HG03354 (cell line): Measurements from ENCODE around the gene KCTD18.

Source experiments
- ATAC-seq: cut with Tn5 transposase; IDR thresholded peaks from one replicate; pipeline ENCODE4 v1.9.1; 2021; ENCODE audit warnings: mild to moderate bottlenecking; ENCODE audit not compliant: unreplicated experiment, poor library complexity, severe bottlenecking

Gene KCTD18

DNA sequence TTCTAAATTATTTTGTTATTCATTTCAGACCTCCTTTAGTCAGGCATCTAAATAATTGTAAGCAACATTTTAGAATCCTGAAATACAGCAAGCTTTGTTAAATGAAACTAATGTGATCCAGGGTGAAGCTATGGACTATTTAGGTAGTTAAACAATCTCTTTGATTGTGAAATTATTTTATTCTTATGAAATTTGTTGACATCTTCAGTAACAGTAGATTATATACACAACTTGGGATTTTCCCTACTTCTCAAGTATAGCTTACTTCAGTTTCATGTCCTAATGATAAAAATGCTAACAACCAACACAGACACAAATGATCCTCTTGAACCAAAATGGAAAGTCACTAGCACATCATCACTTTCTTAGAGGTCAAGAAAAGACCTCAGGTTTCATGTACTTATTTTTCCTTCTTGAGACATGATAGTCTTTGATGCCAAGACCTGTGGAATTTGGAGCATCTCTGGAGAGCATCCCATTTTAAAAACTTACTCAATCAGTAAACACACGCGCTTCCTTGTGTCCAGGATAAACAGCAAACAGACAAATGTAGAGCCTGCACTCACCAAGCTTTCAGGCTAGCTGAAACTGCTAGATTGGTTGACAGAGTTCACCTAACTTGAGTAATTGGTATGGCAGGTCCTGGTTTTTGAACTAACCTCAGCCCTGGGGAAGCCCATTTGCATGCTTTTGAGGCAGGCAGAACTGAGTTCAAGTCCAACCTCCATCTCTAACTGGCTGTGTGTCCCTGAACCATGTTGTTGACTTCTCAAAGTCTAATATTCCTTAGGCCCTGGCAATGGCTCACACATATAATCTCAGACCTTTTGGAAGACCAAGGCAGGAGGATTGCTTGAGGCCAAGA, 47.8 kb downstream of the KCTD18 start:
- no peak for ATAC-seq

DNA sequence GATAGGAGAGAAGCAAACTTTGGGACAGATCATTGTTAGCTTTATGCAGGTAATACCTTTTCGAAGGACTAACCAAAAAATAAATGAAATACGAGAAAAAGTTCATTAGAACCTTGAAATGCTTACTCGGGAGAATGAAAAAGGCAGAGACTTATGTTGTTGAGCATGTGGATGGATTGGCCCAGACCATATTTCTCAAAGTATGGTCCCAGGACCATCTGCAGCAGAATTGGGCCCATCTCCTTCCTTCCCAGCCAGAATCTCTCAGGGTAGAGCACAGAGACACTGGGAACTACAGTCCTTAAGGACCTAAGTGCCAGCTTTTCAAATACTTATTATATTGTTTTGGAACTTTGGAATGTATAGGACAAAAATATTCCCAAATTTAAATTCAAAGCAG, 50.8 kb downstream of the KCTD18 start:
- ATAC-seq: no peak

DNA sequence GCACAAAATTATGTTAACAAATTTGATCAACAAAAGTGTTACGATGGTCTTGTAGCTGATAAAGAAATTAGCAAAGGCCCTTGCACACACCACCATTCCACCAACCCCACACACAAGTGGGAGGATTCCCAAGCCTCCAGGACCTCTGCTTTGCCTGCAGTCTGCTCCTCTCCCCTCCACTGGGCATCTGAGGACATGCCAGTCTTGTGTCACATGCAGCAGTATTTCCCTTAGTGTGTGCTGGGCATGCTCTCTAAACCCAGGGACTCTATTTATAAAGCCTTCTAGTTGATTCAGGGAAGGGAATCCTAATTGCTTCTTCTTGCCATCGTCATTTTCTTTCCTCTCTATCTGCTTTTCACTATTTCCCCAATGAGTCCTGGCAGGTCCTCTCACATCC, 53.3 kb downstream of the KCTD18 start:
- no peak for ATAC-seq

DNA sequence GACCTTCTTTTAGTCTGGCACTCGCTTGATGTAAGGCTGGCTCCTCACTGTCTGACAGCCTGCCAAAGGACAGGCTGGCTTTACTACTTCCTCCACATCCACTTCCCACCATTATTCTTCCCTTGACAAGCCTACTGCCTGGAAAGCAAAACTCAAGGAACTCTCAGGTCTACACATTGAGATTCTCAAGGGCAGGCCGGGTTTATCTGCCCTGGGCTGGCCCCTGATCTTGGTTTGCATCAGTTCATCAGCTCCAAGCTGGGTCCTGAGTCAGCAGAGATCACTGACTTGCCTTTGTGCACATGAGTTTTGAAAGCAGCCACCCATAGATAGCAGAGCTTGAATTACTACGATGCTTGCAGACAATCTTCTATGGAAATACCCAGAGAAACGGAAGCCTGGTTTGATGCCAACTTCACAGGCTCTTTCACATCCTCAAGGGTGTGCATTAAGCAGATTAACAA, 53.9 kb downstream of the KCTD18 start:
- ATAC-seq: peak; percentile 53

DNA sequence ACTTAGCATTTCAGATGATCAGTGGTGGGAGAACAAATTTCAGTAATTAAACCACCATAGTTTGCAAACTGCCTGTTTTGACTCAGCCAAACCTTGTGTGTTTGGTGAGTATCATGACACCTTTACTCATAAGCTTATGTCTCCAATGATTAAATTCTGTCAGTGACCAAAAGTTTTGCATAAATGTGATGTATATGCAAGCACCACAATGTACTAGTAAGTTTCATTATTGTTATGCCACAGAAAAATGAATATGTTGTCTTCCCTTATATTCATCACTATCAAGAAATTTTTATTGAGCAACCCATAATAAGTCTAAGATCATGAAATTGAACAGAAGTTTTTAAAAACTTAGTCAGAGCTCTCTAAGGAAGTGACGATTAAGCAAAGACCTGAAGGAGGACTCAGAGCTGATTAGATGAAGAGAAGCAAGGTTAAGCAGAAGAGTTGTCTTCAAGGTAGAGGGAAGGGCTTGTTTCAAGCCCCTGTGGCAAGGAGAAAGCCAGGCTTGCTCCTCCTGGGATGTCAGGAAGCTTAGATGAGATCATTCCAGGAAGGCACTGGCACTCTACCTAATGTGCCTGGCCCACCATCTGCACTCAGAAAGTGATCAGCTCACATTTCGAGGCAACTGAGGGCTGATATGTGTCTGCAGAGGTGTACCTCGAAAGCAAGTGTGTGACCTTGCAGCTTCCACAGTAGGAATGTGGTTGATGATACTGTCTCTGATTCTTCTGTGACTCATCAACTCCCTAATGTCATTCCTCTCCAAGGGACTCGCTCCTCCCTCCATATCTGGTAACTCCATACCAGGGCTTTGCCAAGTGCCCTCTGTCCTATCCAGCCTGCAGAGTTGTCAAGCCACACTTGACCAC, 54.7 kb downstream of the KCTD18 start:
- peak; percentile 91 for ATAC-seq

DNA sequence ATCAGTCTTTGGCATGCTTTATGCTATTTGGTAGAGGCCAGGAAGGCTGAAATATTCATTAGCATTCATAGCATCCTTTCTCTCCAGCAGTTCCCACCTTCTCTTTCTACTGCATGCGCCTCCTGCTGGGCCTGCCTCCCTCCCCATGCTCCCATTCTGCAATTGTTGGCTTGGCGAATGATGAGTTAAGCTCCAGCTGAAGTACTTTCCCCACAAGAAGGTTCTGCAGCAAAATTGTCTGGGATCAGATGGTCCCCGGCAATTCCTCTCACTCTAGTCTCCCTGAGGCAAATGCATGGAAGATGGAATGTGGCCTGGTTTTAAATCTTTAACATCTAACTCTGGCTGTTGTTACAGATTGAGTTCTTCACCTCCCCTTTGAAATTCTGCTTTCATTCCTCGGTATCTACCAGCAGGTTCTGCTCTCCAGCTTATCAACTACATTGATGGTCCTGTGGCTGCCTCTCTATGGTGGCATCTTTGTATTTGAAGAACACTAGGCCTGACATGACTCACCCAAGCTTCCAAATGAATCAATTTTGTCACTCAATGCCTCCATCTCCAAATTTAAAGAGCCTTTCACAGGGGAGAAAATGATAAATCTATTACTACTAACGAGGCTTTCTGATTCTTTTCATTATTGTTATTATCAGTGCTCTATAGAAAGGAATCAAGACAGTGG, 55.9 kb downstream of the KCTD18 start:
- no peak for ATAC-seq

DNA sequence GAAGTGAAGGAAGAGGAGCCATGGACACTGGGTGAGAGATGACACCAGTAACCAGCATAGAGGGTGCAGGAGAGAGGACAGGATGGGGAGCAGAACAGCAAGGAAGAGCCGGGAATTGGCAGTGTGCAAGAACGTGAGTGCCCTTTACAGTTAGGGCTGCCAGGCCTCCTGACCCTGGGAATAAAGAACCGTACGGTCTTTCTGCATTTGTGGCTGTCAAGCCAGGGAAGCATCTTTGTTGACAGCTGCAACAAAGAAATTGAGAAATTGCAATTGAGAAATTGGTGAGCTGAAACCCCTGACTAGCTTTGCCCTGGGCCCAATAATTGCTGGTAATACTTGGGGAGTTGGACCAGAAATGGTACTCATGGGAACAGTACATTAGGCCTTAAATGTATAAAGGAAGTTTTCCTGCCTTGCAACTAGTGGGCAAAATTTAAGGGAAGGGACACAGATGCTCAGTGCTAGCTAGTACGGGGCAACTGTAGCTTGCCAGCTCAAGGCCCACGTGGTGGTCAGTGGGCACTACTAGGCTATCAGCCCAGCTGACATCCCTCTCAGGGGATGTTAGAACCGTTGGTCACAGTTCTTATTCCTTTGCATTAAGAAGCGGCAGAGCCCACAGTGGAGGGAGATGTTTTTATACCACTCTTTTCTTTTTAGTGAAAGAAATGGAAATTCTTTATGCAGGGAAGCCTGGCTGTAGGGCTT, 56.6 kb downstream of the KCTD18 start:
- no peak for ATAC-seq

DNA sequence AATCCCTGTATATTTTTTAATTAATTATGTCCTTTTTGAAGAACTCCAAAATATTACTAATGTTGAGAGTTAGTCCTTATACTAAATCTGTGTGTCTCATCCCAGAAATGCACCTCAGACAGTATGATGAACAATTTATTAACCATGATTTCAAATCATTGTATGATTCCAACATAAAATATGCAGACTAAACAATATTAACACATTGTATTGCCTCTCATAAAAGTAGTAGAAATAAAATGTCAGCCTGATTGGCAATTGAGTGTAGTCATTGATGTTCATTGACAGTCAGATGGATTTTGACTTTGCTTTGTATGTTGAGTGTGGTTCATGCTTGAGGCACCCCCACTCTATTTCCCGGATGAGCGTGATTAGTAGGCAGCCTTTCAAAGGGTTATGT, 57.5 kb downstream of the KCTD18 start:
- no peak for ATAC-seq

DNA sequence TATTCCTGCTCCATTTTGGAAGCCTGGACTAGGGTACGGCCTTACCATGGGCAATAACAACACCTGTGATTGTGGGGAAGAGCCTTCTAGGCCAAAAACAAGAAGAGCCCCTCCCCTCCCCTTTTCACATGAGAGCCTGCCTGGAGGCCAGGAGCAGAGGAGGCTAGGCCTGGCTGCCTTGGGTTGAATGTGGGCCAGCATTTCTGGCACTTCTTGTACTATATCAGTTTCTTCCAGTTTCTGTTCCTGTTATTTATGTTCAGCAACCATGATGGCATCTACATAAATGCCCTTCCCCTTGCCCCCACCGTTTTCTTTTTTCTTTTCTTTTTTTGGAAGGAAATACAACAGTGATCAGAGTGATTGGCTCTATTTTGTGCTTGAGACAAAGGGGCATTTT, 58.4 kb downstream of the KCTD18 start:
- ATAC-seq: no peak

DNA sequence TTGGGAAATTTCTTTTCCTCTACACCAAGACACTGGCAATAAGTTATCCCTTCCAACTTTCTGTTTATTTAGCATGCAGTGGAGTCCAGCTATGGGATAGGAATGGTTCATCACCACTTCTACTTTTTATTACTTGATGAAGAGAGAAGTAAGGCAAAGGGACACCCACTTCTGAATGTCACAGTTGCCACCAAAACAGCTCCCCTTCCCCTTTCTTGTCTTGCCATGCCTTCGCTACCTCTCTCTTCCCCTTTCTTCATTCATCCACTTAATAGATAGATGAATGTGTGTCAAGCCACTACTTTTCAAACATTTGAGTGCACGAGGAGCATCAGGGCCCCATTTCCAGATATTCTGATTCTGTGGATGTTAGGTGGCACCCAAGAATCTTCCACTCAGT, 59.6 kb downstream of the KCTD18 start:
- ATAC-seq: no peak

DNA sequence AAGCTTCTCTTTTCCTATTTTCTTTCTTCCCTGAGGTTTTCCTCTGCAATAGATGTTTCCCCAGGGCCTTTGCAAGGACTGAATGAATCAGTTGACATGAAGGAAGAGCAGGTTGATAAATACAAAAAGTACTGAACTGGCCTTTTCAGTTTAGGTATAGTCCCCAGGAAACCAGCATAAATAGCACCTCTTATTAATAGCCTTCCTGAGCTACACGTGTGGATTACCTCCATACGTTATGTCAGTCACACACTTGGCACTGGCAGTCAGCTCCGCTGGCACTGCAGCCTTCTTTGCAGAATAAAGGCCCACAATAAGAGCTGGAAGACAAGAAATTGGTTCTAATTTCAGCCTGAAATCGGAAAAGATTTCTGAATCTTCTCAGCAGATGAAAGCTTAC, 60.7 kb downstream of the KCTD18 start:
- no peak for ATAC-seq

DNA sequence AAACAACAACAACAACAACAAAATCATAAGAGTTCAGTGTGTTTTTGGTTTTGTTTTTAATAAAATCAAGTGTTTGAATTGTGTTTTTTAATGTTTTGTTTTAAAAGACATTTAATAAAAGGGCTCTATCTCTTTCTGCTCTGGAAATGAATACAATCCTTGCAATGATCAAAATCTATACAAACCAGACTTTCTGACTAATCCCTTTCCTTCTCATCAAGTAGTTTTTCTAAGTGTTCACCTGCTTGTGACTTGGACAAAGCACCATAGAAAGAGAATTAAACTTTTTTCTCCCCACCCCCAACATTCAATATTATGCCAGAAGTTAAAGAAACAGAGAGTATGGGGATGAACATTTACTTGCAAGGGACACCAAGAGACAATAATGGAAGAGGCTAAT, 61.4 kb downstream of the KCTD18 start:
- ATAC-seq: no peak

DNA sequence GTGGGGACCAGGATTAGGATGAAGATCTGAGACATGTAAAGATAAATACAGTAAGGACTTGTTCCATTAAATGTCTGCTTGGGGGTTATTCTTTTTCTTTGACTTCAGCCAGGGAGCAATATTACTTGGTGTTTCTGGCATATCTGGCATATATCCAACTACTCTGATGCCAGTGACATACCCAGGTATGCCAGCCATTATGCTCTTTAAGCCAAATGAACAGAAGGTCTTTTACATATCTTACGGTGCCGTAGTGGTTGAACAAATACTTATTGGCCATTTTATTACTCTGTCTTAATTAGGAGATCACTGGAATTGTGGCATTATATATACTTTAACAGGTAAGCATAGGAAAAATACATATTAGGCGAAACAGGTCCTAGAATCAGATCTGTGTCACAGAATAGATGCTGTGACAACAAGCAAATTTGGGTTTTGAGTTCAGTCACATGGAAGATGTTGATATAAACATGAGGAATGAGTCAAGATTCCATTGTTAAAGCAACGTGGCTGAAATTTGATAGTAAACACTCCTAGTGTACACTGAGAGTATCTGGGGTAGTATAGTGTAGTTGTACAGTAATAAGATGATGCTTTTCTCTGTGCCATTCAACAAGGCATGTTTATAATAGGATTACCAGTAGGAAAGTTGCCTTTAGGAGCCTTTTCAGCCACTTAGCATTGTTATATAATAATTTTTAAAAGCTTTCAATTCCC, 62.6 kb downstream of the KCTD18 start:
- no peak for ATAC-seq

DNA sequence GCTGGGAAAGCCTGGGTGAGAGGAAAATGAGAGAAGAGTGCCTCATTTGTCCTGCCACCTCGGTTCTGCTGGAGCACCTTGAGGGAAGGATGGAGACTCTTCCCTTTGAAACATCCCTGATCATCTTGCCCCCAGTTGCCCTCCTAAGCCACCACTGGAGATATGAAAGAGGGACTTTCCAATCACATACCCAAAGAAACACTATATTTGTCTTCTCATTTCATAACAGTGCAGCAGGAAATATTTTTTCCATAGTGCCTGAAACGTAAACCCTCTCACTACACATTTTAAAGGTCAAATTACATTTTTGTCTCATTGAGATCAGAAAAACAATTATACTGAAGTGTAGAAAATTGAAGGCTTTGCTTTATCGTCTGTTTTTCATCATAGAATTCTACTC, 63.3 kb downstream of the KCTD18 start:
- no peak for ATAC-seq

DNA sequence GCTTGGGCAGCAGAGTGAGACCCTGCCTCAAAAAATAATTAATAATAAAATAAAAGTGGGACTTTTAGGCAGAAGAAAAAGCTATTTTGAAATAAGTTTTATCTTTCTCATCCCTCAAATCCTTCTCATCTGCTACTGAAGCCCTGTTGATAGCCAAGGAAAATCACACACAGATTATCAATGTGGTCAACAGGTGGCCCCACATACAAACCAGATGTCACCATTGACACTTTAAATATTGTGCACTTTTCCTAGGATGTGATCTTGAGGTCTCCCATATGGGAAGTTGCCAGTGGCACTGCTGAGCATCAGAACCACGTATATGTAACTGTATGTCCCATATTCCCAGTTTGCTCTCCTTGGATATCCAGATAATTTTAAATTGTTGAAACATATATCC, 64.6 kb downstream of the KCTD18 start:
- ATAC-seq: no peak

DNA sequence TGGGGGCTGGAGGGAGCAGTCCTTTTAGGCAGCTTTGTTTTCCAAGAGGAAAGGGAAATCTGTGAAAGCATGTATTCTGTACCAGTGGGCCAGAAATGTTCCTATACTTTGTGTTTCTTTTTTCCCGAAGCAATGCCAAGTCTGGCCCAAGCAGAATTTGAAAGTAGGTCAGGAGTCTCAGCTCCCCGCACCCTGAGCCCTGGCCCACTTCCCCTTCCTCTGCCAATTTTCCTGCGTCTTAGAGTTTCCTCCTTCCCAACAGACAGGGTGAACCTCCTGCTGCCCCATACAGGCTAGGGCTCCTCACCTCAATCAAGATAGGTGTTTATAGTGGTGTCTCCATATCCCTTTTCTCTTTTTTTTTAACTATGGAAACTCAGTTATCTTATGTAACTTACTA, 65.3 kb downstream of the KCTD18 start:
- ATAC-seq: no peak

DNA sequence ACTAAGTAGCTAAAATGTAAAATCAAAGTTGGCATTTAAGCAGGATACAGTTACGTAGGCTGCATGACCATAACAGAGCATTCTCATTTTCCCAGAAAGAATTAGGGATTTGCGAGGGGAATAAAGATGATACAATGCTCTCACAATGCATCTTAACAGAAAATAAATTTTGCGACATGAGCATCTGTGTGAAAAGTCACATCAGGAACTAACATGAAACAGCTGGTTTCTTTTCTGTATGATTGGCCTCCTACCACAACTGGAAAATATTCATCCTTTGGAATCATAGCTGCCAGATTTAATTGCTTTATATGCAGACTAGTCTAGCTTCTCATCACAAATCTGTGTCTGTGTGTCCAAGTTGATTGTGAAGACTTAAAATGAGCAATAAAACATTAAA, 66.0 kb downstream of the KCTD18 start:
- ATAC-seq: no peak

DNA sequence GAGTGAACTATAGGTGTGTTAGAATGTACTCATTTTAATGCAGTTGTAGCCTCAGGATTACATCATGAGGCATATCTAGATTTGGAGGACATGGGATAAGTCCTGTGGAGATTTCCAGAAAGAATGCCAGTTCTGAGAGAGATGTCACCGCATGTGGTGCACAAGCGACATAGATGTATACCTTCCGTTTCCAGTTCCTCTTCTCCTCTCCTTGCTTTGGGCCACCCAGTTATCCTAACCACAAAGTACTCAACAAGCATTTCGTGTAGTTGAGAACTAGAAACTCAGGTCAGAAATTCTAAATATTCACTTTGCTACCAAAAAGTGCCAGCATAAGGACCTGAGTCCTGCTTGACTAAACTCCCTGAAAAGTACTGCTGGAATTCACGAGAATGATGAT, 66.5 kb downstream of the KCTD18 start:
- ATAC-seq: no peak

DNA sequence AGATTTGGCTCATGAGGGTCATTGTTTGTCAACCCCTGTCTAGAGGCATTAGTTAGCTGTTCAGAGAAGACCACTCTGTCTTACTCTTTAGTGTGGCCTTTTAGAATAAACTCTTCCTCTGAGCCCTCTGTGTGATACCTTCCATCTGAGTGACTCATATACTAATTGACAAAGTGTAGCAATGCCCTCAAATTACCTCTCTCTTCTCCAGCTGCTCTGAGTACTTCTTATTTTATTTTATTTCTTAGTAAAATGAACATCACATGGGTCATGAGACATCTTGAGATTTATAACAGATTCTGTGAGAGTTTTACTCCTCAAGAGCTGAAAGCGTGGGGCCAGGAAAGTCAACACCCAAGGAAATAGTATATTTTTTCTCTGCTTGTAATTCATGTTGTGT, 67.4 kb downstream of the KCTD18 start:
- ATAC-seq: no peak
